CD4-positive, alpha-beta T cell (primary cell): Measurements from ENCODE around the gene FAM234A. TPM values are rescaled to one million over a fixed set of nuclear protein-coding genes. Genes with fewer than 3 reads are reported as not detected.

Experiments used
- ATAC-seq: fragments of 200-7000 bp; cut with Tn5 transposase; one replicate; pipeline ENCODE4 v1.10.0; 2022; ENCODE audit warnings: mild to moderate bottlenecking; ENCODE audit not compliant: poor library complexity
- CTCF ChIA-PET: fragments of 350-600 bp; sonication (Branson Sonifier 250); formaldehyde crosslinking; loops from one replicate; lab custom pipeline; 2021; ENCODE audit warnings: antibody characterized with exemption, inconsistent platforms; lab: Charles Lee
- POLR2A ChIA-PET: fragments of 350-600 bp; sonication (Branson Sonifier 250); formaldehyde crosslinking; loops from one replicate; lab custom pipeline; 2021; ENCODE audit warnings: antibody characterized with exemption, inconsistent platforms; lab: Charles Lee
- DNase-seq, 14 experiments: peaks; one replicate each; pipeline ENCODE4 v3.0.0-alpha.2; 2013 to 2020; ENCODE audit warnings: mixed read lengths in 2 of 14
- H3K27ac ChIP-seq, 2 donors: one replicate each; pipeline versions ENCODE4 v1.5.1 to v1.7.0; 2013; ENCODE audit warnings: low read length in 2 of 2, low read depth in 1 of 2, mild to moderate bottlenecking in 1 of 2
- H3K27me3 ChIP-seq, 2 experiments: 1 replicate in 1 of 2; 2 replicates in 1 of 2; pipeline versions ENCODE4 v1.6.1 to v1.7.0; 2013; ENCODE audit warnings: low read length in 2 of 2, control low read depth in 1 of 2, mild to moderate bottlenecking in 1 of 2, moderate library complexity in 1 of 2; ENCODE audit not compliant: insufficient read depth in 2 of 2, control insufficient read depth in 1 of 2
- H3K36me3 ChIP-seq: one replicate; pipeline ENCODE4 v1.6.1; 2013; ENCODE audit warnings: low read length, control low read depth; ENCODE audit not compliant: insufficient read depth
- H3K4me1 ChIP-seq: one replicate; pipeline ENCODE4 v1.6.1; 2013; ENCODE audit warnings: low read length, control low read depth; ENCODE audit not compliant: insufficient read depth
- H3K4me3 ChIP-seq: one replicate; pipeline ENCODE4 v1.5.1; 2013; ENCODE audit warnings: mild to moderate bottlenecking, low read length, moderate library complexity
- H3K9me3 ChIP-seq, 2 experiments: 1 replicate in 1 of 2; 2 replicates in 1 of 2; pipeline versions ENCODE4 v1.6.1 to v1.7.0; 2013; ENCODE audit warnings: low read length in 2 of 2, mild to moderate bottlenecking in 2 of 2, control low read depth in 1 of 2, moderate library complexity in 1 of 2; ENCODE audit not compliant: control insufficient read depth in 1 of 2, insufficient read depth in 1 of 2
- H3K27ac Mint-ChIP-seq: one replicate; pipeline ENCODE4 v1.8.0; 2020; ENCODE audit warnings: mixed read lengths
- H3K27me3 Mint-ChIP-seq: one replicate; pipeline ENCODE4 v1.8.0; 2021; ENCODE audit warnings: mixed read lengths
- H3K36me3 Mint-ChIP-seq: one replicate; pipeline ENCODE4 v1.8.0; 2021; ENCODE audit warnings: low read depth, mixed read lengths
- H3K4me1 Mint-ChIP-seq: one replicate; pipeline ENCODE4 v1.8.0; 2021; ENCODE audit warnings: low read depth, mixed read lengths
- H3K4me3 Mint-ChIP-seq: one replicate; pipeline ENCODE4 v1.8.0; 2020; ENCODE audit warnings: mild to moderate bottlenecking, mixed read lengths
- H3K9me3 Mint-ChIP-seq: one replicate; pipeline ENCODE4 v1.8.0; 2020; ENCODE audit warnings: mixed read lengths
- intact Hi-C, 2 experiments: fragments of 100-400 bp; cut with DNase I in 1 of 2; cut with micrococcal nuclease in 1 of 2; formaldehyde crosslinking; loops; one replicate each; pipeline versions ENCODE4 v1.15.1 to v1.9.0; 2023 to 2025; cut with DNase I, micrococcal nuclease
- total RNA-seq, 174 experiments: library from RNA in 2 of 174; stranded (reverse) in 2 of 174; gene quantifications; one replicate each; pipeline ENCODE4 v1.2.3 and lab custom pipeline; 2021 to 2026
- TF ChIP-seq, protein P1 (sequence below): fragments of 200-600 bp; IDR thresholded peaks from one replicate; pipeline ENCODE4 v1.8.0; 2022; ENCODE audit warnings: antibody characterized with exemption, mild to moderate bottlenecking

Gene FAM234A
- total RNA-seq, 2 experiments from 2014 or later, result 15.6 to 17.0 TPM

DNA sequence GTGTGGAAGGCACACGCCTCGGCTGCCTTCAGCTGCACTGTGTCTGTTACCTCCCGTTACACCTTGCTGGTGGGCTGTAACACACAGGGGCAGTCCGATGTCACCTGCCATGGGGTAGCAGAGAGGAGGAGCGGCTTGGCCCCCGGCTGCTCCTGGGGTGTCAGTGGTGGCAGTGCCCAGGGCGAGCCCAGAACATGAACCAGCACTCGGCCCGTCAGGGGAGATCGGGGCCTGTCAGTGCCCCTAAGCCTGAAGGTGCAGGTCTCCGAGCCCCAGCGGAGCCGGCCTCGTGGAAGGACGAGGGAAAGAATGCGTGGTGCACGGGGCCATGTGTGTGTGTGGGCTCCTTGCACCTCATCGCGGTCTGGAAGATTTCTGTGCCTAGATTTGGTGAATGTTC lies 25.7 kb downstream of the FAM234A start:
- H3K9me3 ChIP-seq, result no peaks in the 10 kb centered on the region
- H3K27ac ChIP-seq, result no peak overlapping the region
- no peaks in the 10 kb centered on the region for H3K27me3 ChIP-seq
- TF ChIP-seq, protein P1, sequence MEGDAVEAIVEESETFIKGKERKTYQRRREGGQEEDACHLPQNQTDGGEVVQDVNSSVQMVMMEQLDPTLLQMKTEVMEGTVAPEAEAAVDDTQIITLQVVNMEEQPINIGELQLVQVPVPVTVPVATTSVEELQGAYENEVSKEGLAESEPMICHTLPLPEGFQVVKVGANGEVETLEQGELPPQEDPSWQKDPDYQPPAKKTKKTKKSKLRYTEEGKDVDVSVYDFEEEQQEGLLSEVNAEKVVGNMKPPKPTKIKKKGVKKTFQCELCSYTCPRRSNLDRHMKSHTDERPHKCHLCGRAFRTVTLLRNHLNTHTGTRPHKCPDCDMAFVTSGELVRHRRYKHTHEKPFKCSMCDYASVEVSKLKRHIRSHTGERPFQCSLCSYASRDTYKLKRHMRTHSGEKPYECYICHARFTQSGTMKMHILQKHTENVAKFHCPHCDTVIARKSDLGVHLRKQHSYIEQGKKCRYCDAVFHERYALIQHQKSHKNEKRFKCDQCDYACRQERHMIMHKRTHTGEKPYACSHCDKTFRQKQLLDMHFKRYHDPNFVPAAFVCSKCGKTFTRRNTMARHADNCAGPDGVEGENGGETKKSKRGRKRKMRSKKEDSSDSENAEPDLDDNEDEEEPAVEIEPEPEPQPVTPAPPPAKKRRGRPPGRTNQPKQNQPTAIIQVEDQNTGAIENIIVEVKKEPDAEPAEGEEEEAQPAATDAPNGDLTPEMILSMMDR, result no peak
- H3K36me3 Mint-ChIP-seq, result peaks cover 37% of the 10 kb centered on the region
- intact Hi-C loops, result no loop called here
- H3K4me3 Mint-ChIP-seq, result no peak overlapping the region
- H3K27ac Mint-ChIP-seq, result no peak overlapping the region
- H3K36me3 ChIP-seq, result peaks cover 26% of the 10 kb centered on the region
- ChIA-PET POLR2A (no interaction called here), CTCF (no interaction called here)
- no peak overlapping the region for H3K4me3 ChIP-seq
- H3K4me1 ChIP-seq, result peaks cover 2% of the 10 kb centered on the region
- H3K27me3 Mint-ChIP-seq, result no peaks in the 10 kb centered on the region
- DNase-seq (no peak), ATAC-seq (no peak)
- no peaks in the 10 kb centered on the region for H3K9me3 Mint-ChIP-seq
- H3K4me1 Mint-ChIP-seq, result peaks cover 7% of the 10 kb centered on the region

DNA sequence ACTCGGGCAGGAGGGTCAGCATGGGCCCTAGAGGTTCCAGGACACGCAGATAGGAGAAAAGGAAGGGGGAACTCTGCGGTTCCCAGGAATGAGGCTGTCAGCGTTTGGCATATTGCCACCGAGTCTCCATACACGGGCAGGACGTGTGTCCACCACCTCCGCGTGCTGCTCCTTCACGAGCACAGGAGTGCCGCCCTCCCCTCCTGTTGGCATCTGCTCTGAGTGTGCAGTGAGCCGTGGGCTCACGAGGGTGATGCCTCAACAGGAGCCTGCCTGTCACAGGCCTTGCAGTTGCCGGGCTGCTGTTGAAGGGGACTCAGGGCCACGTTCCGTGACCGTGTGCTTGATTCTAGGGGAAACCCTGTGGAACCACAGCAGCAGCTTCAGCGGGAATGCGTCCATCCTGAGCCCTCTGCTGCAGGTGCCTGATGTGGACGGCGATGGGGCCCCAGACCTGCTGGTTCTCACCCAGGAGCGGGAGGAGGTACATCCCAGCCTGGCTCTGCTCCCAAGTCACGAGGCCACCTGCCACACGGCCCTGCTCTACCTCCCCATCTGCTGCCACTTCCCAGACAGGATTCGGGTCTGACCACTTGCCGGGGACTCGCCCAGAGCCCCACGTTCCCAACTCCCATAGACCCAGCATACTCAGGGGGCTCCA lies 26.5 kb downstream of the FAM234A start:
- Mint-ChIP-seq H3K4me1 (peaks cover 2% of the 10 kb centered on the region), H3K4me3 (no peak overlapping the region), H3K9me3 (no peaks in the 10 kb centered on the region), H3K27ac (no peak overlapping the region), H3K27me3 (no peaks in the 10 kb centered on the region), H3K36me3 (peaks cover 35% of the 10 kb centered on the region)
- no peaks in the 10 kb centered on the region for H3K9me3 ChIP-seq
- intact Hi-C loops, result no loop called here
- H3K36me3 ChIP-seq, result peaks cover 26% of the 10 kb centered on the region
- no peak overlapping the region for H3K4me3 ChIP-seq
- peaks cover 7% of the 10 kb centered on the region for H3K4me1 ChIP-seq
- no peak overlapping the region for H3K27ac ChIP-seq
- no peak for DNase-seq
- CTCF ChIA-PET, result no interaction called here
- TF ChIP-seq, protein P1, result no peak
- H3K27me3 ChIP-seq, result no peaks in the 10 kb centered on the region
- POLR2A ChIA-PET, result no interaction called here
- ATAC-seq, result no peak

DNA sequence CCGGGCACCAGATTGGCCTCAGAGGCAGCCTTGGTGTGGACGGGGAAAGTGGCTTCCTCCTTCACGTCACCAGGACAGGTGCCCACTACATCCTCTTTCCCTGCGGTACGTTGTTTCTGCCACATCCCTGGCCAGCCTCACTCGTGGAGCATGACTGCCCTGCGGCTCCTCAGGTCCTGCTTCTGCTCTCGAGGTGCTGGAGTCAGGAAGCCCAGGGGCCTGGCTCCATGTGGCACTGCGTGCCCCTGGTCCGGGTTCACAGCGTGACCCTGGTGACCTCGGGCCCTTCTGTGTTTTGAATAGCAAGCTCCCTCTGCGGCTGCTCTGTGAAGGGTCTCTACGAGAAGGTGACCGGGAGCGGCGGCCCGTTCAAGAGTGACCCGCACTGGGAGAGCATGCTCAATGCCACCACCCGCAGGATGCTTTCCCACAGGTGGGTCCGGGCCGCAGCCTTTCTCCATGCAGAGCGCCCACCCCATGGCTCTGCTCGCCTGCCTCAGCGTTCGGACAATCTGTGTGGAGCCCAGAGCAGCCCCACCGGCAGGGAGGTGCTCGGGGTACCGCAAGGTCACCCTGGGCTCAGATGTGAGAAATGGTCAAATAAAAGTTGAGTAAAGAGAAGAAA lies 27.6 kb downstream of the FAM234A start:
- Mint-ChIP-seq H3K27ac (no peak overlapping the region), H3K4me1 (no peaks in the 10 kb centered on the region), H3K36me3 (peaks cover 36% of the 10 kb centered on the region), H3K4me3 (no peak overlapping the region), H3K27me3 (no peaks in the 10 kb centered on the region), H3K9me3 (no peaks in the 10 kb centered on the region)
- H3K4me1 ChIP-seq, result peaks cover 7% of the 10 kb centered on the region
- no peaks in the 10 kb centered on the region for H3K9me3 ChIP-seq
- TF ChIP-seq, protein P1, result no peak
- CTCF ChIA-PET, result no interaction called here
- peaks cover 26% of the 10 kb centered on the region for H3K36me3 ChIP-seq
- intact Hi-C loops, result no loop called here
- no peak overlapping the region for H3K27ac ChIP-seq
- H3K4me3 ChIP-seq, result no peak overlapping the region
- no peak for ATAC-seq
- POLR2A ChIA-PET, result no interaction called here
- no peaks in the 10 kb centered on the region for H3K27me3 ChIP-seq
- peak in 1 of 14 experiments; percentile 9 for DNase-seq
